HG02981 (cell line): Measurements from ENCODE around the gene COL20A1.
"Not testable (repeated sequence)": the region's sequence is repeated elsewhere in the genome, so short reads cannot be mapped to it uniquely, and the experiment has no call there.

Experiments
- ATAC-seq: cut with Tn5 transposase; IDR thresholded peaks from one replicate; pipeline ENCODE4 v1.9.1; 2021; ENCODE audit warnings: mild to moderate bottlenecking, moderate library complexity; ENCODE audit not compliant: unreplicated experiment

Gene COL20A1

GRCh38 chr20:63290136-63290676 lies 2.8 kb upstream of the COL20A1 start:
- ATAC-seq: no peak

- no peak for ATAC-seq
These were observed 2.1 kb upstream of the COL20A1 start for GRCh38 chr20:63290677-63291472.

- no peak for ATAC-seq
These were observed 1.2 kb upstream of the COL20A1 start for GRCh38 chr20:63291811-63292210.

- no peak for ATAC-seq
These were observed 689 bp upstream of the COL20A1 start for GRCh38 chr20:63292292-63292701.

GRCh38 chr20:63293456-63293855 lies 470 bp downstream of the COL20A1 start:
- ATAC-seq: no peak

- no peak for ATAC-seq
These were observed 1.0 kb downstream of the COL20A1 start for GRCh38 chr20:63293871-63294535.

GRCh38 chr20:63294536-63294900 lies 1.5 kb downstream of the COL20A1 start:
- ATAC-seq: no peak

- ATAC-seq: no peak
These were observed 2.0 kb downstream of the COL20A1 start for GRCh38 chr20:63295018-63295417.

GRCh38 chr20:63295422-63295821 lies 2.4 kb downstream of the COL20A1 start:
- ATAC-seq: no peak

GRCh38 chr20:63295846-63296245 lies 2.9 kb downstream of the COL20A1 start:
- ATAC-seq: no peak

GRCh38 chr20:63296531-63297299 lies 3.7 kb downstream of the COL20A1 start:
- no peak for ATAC-seq

GRCh38 chr20:63297371-63297781 lies 4.4 kb downstream of the COL20A1 start:
- ATAC-seq: no peak

GRCh38 chr20:63297796-63298572 lies 5.0 kb downstream of the COL20A1 start:
- ATAC-seq: no peak

- ATAC-seq: no peak
These were observed 5.8 kb downstream of the COL20A1 start for GRCh38 chr20:63298731-63299312.

GRCh38 chr20:63301671-63302070 lies 8.7 kb downstream of the COL20A1 start:
- ATAC-seq: no peak

- ATAC-seq: no peak
These were observed 10.2 kb downstream of the COL20A1 start for GRCh38 chr20:63303095-63303666.

- ATAC-seq: no peak
These were observed 12.4 kb downstream of the COL20A1 start for GRCh38 chr20:63305393-63305792.

GRCh38 chr20:63305933-63306672 lies 13.1 kb downstream of the COL20A1 start:
- not testable (repeated sequence) for ATAC-seq
